IPS-20b (cell line): ENCODE results near the gene PIKFYVE.
"Not testable (repeated sequence)": the region's sequence is repeated elsewhere in the genome, so short reads cannot be mapped to it uniquely, and the experiment has no call there.

Source experiments
- H3K27ac ChIP-seq: one replicate; pipeline ENCODE4 v1.5.1; 2013; ENCODE audit warnings: low read length
- H3K27me3 ChIP-seq: 2 replicates; pipeline ENCODE4 v1.6.1; 2013; ENCODE audit warnings: mild to moderate bottlenecking, low read length, inconsistent platforms; ENCODE audit not compliant: insufficient read depth
- H3K36me3 ChIP-seq: 2 replicates; pipeline ENCODE4 v1.6.1; 2013; ENCODE audit warnings: low read depth, mild to moderate bottlenecking, inconsistent platforms, low read length, moderate library complexity; ENCODE audit not compliant: insufficient read depth
- H3K4me1 ChIP-seq: 2 replicates; pipeline ENCODE4 v1.6.1; 2013; ENCODE audit warnings: mild to moderate bottlenecking, control low read depth, inconsistent platforms, low read length, moderate library complexity; ENCODE audit not compliant: insufficient read depth
- H3K4me3 ChIP-seq: 2 replicates; pipeline ENCODE4 v1.5.1; 2013; ENCODE audit warnings: mild to moderate bottlenecking, low read length, inconsistent platforms
- H3K9ac ChIP-seq: 2 replicates; pipeline ENCODE4 v1.6.1; 2013; ENCODE audit warnings: low read depth, mild to moderate bottlenecking, inconsistent platforms, low read length, moderate library complexity
- H3K9me3 ChIP-seq: 2 replicates; pipeline ENCODE4 v1.6.1; 2013; ENCODE audit warnings: mild to moderate bottlenecking, low read depth, low read length, inconsistent platforms; ENCODE audit not compliant: insufficient read depth

The PIKFYVE gene, protein sequence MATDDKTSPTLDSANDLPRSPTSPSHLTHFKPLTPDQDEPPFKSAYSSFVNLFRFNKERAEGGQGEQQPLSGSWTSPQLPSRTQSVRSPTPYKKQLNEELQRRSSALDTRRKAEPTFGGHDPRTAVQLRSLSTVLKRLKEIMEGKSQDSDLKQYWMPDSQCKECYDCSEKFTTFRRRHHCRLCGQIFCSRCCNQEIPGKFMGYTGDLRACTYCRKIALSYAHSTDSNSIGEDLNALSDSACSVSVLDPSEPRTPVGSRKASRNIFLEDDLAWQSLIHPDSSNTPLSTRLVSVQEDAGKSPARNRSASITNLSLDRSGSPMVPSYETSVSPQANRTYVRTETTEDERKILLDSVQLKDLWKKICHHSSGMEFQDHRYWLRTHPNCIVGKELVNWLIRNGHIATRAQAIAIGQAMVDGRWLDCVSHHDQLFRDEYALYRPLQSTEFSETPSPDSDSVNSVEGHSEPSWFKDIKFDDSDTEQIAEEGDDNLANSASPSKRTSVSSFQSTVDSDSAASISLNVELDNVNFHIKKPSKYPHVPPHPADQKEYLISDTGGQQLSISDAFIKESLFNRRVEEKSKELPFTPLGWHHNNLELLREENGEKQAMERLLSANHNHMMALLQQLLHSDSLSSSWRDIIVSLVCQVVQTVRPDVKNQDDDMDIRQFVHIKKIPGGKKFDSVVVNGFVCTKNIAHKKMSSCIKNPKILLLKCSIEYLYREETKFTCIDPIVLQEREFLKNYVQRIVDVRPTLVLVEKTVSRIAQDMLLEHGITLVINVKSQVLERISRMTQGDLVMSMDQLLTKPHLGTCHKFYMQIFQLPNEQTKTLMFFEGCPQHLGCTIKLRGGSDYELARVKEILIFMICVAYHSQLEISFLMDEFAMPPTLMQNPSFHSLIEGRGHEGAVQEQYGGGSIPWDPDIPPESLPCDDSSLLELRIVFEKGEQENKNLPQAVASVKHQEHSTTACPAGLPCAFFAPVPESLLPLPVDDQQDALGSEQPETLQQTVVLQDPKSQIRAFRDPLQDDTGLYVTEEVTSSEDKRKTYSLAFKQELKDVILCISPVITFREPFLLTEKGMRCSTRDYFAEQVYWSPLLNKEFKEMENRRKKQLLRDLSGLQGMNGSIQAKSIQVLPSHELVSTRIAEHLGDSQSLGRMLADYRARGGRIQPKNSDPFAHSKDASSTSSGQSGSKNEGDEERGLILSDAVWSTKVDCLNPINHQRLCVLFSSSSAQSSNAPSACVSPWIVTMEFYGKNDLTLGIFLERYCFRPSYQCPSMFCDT (N-terminal part only)

DNA sequence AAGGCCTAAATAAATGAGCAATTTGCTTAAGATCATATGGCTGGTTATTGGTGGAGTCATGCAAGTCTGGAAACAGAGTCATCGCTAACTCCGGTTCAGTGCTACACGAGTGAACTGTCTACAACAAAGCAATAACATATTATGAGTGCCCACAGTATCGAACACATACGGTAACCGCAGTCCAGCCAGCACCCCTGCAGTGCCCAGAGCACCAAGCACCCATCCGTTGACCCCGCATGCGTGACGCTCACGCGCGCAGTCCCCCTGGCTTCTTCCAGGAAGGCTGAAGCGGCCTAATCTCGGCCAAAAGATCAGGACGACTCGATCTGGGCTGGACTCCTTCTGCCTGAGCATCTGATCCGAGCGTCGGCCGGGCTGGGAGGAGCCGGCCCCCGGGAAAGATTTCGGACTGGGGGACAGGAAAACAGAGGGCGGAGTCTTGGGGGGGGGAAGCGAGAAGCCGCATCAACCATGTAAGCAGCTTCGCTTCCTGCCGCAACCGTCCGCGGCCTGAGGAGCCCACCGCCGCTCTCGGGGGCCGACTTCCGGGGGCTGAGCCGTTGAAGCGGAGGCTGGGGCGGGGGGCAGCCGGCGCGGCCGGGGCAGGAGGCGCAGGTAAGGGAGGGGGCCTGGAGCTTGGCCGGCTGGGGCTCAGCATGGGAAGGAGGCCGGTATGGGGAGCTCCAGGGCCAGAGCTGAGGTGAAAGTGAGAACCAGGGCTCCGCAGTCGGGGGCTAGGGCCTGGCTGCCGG, at the start of gene PIKFYVE:
TSS of gene PIKFYVE (plus strand) at position 455 of the 752 bp plus-strand sequence. CDS start 5,265 bp downstream, outside the sequence.
- H3K4me1 ChIP-seq: peaks cover 6% of the 10 kb centered on the region; the same call in 1 of the 2 replicates
- H3K27ac ChIP-seq: peak within 1 kb of the TSS; percentile 59

DNA sequence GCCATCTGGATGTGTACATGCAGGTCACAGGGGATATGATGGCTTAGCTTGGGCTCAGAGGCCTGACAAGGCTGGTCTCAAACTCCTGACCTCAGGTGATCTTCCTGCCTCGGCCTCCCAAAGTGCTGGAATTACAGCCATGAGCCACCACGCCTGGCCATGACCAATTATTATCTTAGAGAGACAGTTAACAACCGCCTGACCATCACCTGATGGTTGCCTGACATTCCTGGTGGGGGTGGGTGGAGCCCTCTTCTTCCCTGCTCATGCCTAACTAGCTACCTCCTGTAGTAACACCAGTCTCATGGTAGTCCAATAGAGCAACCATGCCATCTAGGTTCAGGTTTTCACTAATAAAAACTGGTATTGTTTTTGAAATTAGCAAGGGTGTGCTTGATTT, 44.2 kb upstream of the PIKFYVE start:
- H3K4me1 ChIP-seq, H3K27ac ChIP-seq, H3K27me3 ChIP-seq, H3K4me3 ChIP-seq, H3K36me3 ChIP-seq, H3K9ac ChIP-seq, H3K9me3 ChIP-seq: not testable (repeated sequence)

More for the DNA sequence above, at the start of gene PIKFYVE:
- H3K9ac ChIP-seq: peak within 1 kb of the TSS; percentile 93
- no peaks in the 10 kb centered on the region; the same call in 1 of the 2 replicates for H3K36me3 ChIP-seq
- H3K27me3 ChIP-seq: no peaks in the 10 kb centered on the region
- H3K4me3 ChIP-seq: peak within 1 kb of the TSS; percentile 88
- no peaks in the 10 kb centered on the region for H3K9me3 ChIP-seq

DNA sequence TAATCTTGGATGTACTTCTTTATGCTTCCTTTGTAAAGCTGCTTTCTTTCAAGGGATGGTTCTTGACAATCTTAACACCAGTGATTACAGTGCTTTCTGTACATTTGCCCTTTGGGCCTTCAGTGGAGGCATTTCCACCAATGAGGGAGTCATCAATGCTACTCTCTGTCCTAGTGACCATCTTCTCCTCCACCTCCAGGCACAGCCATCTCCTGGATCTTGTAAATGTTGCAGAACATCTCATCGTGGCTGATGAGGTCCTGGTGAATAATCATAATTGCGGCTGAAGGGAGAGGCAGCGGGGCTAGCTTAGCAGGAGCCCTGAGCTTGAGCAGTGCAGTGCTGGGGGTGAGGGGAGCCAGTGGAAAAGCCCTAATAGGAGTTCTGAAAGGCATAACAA, 43.7 kb upstream of the PIKFYVE start:
- Histone ChIP-seq H3K27me3 (no peaks in the 10 kb centered on the region), H3K36me3 (no peaks in the 10 kb centered on the region), H3K27ac (no peak overlapping the region), H3K9ac (no peak overlapping the region), H3K9me3 (no peaks in the 10 kb centered on the region; the same call in 1 of the 2 replicates), H3K4me1 (no peaks in the 10 kb centered on the region), H3K4me3 (no peak overlapping the region)

DNA sequence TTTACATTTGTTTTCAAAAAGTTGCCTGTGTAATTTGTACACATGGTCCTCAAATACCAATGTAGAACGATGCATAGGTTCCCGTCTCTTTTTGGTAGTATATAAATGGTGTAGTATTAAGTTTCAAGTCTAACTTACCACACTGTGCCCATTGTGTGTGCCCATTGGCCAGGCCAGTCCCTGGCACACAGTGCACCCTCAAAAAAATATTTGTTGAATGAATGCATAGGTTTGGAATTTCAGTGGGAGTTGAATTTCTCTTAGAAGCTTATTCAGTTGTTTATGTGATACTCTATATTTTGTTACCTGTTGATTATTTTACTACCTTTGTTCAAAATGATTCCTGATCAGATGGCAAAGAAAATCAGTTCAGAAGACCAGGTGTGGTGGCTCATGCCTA, 41.3 kb upstream of the PIKFYVE start:
- H3K4me3 ChIP-seq: no peak overlapping the region
- no peaks in the 10 kb centered on the region for H3K27me3 ChIP-seq
- no peaks in the 10 kb centered on the region; the same call in 1 of the 2 replicates for H3K9me3 ChIP-seq
- no peak overlapping the region for H3K27ac ChIP-seq
- H3K36me3 ChIP-seq: no peaks in the 10 kb centered on the region
- H3K9ac ChIP-seq: no peak overlapping the region
- H3K4me1 ChIP-seq: no peaks in the 10 kb centered on the region

DNA sequence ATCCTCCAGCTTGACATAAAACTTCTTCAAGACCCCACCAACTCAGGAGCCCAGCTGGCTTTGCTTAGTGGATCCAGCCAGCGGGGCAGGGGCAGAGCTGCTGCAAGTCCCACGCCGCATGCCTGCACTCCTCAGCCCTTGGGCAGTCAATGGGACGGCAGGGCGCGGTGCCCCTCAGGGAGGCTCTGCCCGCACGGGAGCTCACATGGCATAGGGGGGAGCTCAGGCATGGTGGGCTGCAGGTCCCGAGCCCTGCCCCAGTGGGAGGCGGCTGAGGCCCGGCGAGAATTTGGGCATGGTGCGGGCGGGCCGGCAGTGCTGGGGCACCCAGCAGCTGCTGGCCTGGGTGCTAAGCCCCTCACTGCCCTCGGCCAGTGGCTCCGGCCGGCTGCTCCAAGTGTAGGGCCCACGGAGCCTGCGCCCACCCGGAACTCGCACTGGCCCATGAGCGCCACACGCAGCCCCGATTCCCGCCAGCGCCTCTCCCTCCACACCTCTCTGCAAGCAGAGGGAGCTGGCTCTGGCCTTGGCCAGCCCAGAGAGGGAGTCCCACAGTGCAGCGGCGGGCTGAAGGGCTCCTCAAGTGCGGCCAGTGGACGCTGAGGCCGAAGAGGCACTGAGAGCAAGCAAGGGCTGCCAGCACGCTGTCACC, 38.3 kb upstream of the PIKFYVE start:
- no peaks in the 10 kb centered on the region for H3K4me1 ChIP-seq
- no peak overlapping the region for H3K27ac ChIP-seq
- no peaks in the 10 kb centered on the region for H3K27me3 ChIP-seq
- no peaks in the 10 kb centered on the region for H3K36me3 ChIP-seq
- H3K9ac ChIP-seq: no peak overlapping the region
- H3K4me3 ChIP-seq: no peak overlapping the region
- peaks cover 7% of the 10 kb centered on the region for H3K9me3 ChIP-seq

DNA sequence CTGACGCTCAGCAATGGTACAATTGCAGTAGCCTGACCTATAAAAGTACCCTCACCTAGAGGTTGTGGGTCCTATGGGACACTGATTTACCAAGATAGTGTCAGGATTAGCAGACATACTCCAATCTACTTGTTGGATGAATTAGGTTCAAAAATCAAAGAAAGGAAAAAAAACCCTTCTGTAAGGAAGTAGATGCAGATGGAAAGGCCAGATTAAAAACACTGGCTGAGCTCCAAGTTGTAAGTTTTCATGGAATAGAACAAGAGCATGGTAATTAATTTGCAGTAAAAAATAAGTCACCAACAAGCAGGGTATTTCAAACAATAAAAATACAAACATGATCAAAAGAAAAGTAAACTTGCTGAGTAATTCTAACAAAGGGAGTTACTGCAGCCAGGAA, 37.6 kb upstream of the PIKFYVE start:
- no peak overlapping the region for H3K4me3 ChIP-seq

DNA sequence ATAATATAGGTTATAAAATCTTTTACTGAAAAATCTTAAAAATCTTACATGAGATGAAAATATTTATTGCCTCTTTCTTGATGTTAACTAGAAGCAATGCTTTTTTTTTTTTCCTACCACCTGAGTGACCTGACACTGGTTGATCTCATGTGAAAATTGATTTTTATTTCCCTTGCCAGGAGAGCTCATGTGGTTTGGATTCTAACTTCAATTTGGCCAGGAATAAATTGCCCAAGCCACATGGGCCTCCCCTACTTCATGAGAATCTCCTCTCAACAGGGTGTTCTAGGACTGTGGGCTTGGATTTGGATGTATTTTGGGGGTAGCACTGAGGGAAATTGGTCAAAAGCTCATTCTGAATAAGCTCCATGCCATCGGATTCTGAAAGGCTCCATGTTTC, 31.3 kb upstream of the PIKFYVE start:
- no peak overlapping the region for H3K9ac ChIP-seq
- no peaks in the 10 kb centered on the region for H3K4me1 ChIP-seq
- H3K9me3 ChIP-seq: peaks cover 7% of the 10 kb centered on the region
- no peak overlapping the region for H3K27ac ChIP-seq
- no peak overlapping the region for H3K4me3 ChIP-seq
- H3K27me3 ChIP-seq: no peaks in the 10 kb centered on the region
- H3K36me3 ChIP-seq: peaks cover 42% of the 10 kb centered on the region

More for the DNA sequence above, 37.6 kb upstream of the PIKFYVE start:
- Histone ChIP-seq H3K36me3 (no peaks in the 10 kb centered on the region), H3K27ac (no peak overlapping the region), H3K9me3 (peaks cover 7% of the 10 kb centered on the region), H3K27me3 (no peaks in the 10 kb centered on the region), H3K9ac (no peak overlapping the region), H3K4me1 (no peaks in the 10 kb centered on the region)

DNA sequence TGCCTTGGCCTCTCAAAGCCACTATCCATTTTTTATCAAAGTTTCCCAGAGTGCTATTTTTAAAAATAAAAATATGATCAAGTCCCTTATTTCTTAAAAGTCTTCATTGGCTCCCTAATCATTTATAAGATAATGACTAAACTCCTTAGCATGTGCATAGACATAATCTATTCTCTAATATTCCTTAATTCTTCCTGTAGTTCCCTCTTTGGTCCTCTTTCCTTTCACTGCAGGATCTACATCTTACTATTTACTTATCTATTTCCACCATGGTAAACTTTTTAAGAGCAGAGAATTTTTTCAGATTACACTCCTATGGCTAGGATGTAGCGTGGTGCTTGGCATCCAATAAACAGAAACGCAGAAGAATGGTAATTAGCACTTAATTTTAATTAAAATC, 30.2 kb upstream of the PIKFYVE start:
- no peaks in the 10 kb centered on the region for H3K4me1 ChIP-seq
- no peak overlapping the region for H3K27ac ChIP-seq
- H3K9me3 ChIP-seq: peaks cover 7% of the 10 kb centered on the region
- peaks cover 51% of the 10 kb centered on the region for H3K36me3 ChIP-seq
- H3K27me3 ChIP-seq: no peaks in the 10 kb centered on the region
- no peak overlapping the region for H3K4me3 ChIP-seq
- H3K9ac ChIP-seq: no peak overlapping the region

DNA sequence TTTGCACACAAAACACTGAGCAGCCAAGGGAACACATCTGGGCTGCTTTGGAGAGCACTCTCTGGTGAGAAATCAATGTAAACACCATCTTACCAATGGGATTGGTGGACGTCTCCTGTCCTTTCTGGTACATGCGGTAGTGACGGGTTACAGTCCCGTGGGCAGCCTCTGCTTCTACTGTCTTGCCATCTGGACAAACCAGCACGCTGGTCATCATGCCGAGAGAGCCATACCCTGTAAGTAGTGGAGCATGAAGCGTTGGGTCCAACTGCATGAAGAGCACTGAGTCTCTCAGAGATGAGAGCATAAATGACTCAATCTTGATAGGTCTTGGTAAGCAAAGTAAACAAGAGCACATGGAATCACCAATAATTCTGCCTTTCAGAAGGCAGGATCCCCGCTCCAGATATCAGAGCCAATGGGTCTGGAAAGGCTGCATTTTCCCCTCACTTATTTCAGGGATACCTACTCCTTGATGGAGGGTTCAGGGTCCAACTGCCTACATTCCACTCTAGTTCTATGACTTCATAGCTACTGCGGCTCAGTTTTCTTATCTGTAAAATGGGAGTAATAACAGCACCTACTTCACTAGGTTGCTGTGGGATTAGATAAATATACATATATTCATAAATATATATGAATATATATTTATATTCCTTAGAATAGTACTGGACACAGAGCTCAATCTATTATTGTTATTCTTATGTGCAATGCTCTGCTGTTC, 26.1 kb upstream of the PIKFYVE start:
- Histone ChIP-seq H3K4me1 (no peaks in the 10 kb centered on the region), H3K9me3 (no peaks in the 10 kb centered on the region), H3K27me3 (no peaks in the 10 kb centered on the region), H3K36me3 (peaks cover 91% of the 10 kb centered on the region), H3K27ac (no peak overlapping the region), H3K9ac (no peak overlapping the region), H3K4me3 (no peak overlapping the region)

DNA sequence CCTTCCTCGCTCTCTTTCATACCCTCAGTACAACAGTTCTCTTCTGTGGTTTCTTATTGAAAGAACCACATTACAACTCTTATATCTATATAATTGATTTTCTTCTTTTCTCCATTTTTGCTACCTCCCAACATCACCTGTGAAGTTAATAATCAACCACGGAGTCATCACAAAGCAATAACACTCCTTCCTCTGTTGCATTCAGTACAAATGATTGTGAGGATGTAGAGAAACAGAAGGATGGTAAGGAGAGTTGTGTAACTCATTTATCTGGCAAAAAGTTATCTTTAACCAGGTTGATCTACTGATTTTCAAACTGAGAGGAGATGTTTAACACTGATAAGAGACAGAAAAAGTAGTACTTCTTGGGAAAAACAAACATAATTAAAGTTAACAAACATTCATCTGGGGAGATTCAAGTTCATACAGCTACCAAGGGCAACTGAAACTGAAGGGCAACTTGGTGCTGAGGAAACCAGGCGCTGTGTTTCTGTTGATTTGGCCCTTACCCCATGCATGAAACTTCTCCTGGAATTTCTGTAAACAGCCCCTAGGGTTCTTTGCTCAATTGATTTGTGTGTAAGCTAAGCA, 25.3 kb upstream of the PIKFYVE start:
- Histone ChIP-seq H3K9ac (no peak overlapping the region), H3K27ac (no peak overlapping the region), H3K4me1 (no peaks in the 10 kb centered on the region), H3K9me3 (no peaks in the 10 kb centered on the region), H3K36me3 (peaks cover 95% of the 10 kb centered on the region), H3K27me3 (no peaks in the 10 kb centered on the region), H3K4me3 (no peak overlapping the region)
